ENCODE results near the gene STK17A. TPM values are rescaled to one million over a fixed set of nuclear protein-coding genes. Genes with fewer than 3 reads are reported as not detected.

STK17A gene
- total RNA-seq, 3 donors from 2014 or later (not counting 1 experiment from before 2014, with no cell fraction given), result 92.9 to 135 (median 111) TPM

DNA sequence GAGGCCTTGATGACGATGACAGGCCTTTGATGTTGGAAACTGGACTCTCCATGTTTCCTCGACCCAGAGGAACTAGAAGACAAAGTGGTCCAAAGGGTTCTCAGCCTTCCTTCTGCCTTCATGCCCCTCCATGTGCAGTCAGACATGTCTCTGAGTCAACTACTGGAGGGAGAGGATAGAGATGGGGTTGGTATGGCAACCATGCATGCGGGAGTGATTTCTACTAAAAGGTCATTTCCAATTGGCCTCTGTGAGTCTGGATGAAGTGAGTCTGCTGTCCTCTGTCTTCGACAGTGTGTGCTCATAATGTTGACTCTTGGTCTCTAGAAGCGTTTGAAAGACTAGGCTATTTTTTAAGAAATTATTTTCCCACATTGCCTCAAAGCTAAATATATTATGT is 29.2 kb downstream of the STK17A start:
- Mint-ChIP-seq H3K9me3 (no peaks in the 10 kb centered on the region), H3K27ac (no peak overlapping the region), H3K4me3 (no peak overlapping the region), H3K4me1 (peaks cover 63 to 64% of the 10 kb centered on the region in 2 donors), H3K27me3 (ENCODE audit: low read depth in 2 of 2) (no peaks in the 10 kb centered on the region), H3K36me3 (peaks cover 18% of the 10 kb centered on the region)
- intact Hi-C loops (cut with micrococcal nuclease), result no loop called here
- Histone ChIP-seq H3K4me1 (ENCODE audit: control insufficient read depth, insufficient read depth, low read length) (peaks cover 38% of the 10 kb centered on the region), H3K4me3 (ENCODE audit: low read length) (no peak overlapping the region), H3K27ac (ENCODE audit: low read length) (no peak overlapping the region), H3K36me3 (ENCODE audit: control insufficient read depth, insufficient read depth, low read length) (peaks cover 74% of the 10 kb centered on the region), H3K9me3 (ENCODE audit: control insufficient read depth, insufficient read depth, low read length) (no peaks in the 10 kb centered on the region), H3K27me3 (ENCODE audit: control insufficient read depth, insufficient read depth, low read length) (no peaks in the 10 kb centered on the region)
- 91% methylated on average over 4 of the region's 5 CpGs for WGBS (ENCODE audit: insufficient coverage)
- TF ChIP-seq, protein P1, sequence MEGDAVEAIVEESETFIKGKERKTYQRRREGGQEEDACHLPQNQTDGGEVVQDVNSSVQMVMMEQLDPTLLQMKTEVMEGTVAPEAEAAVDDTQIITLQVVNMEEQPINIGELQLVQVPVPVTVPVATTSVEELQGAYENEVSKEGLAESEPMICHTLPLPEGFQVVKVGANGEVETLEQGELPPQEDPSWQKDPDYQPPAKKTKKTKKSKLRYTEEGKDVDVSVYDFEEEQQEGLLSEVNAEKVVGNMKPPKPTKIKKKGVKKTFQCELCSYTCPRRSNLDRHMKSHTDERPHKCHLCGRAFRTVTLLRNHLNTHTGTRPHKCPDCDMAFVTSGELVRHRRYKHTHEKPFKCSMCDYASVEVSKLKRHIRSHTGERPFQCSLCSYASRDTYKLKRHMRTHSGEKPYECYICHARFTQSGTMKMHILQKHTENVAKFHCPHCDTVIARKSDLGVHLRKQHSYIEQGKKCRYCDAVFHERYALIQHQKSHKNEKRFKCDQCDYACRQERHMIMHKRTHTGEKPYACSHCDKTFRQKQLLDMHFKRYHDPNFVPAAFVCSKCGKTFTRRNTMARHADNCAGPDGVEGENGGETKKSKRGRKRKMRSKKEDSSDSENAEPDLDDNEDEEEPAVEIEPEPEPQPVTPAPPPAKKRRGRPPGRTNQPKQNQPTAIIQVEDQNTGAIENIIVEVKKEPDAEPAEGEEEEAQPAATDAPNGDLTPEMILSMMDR (IDR thresholded peaks at IDR 0.05), result no peak
- no peak for DNase-seq
- ATAC-seq, result no peak

- peaks cover 75% of the 10 kb centered on the region for H3K36me3 ChIP-seq (ENCODE audit: control insufficient read depth, insufficient read depth, low read length)
- ATAC-seq (peak in 2 of 3 donors; percentile 15 to 65), DNase-seq (peak in 1 of 2 donors; percentile 11)
- H3K9me3 ChIP-seq (ENCODE audit: control insufficient read depth, insufficient read depth, low read length), result no peaks in the 10 kb centered on the region
- H3K27ac Mint-ChIP-seq, result no peak overlapping the region
- H3K4me3 Mint-ChIP-seq, result peak overlapping the region; percentile 49
- peaks cover 33% of the 10 kb centered on the region for H3K4me1 ChIP-seq (ENCODE audit: control insufficient read depth, insufficient read depth, low read length)
- TF ChIP-seq, protein P1 (IDR thresholded peaks at IDR 0.05), result no peak
- peaks cover 18% of the 10 kb centered on the region for H3K36me3 Mint-ChIP-seq
- peaks cover 63 to 64% of the 10 kb centered on the region in 2 donors for H3K4me1 Mint-ChIP-seq
- no peak overlapping the region for H3K4me3 ChIP-seq (ENCODE audit: low read length)
- H3K27ac ChIP-seq (ENCODE audit: low read length), result peak overlapping the region; percentile 35
- no peaks in the 10 kb centered on the region for H3K27me3 Mint-ChIP-seq (ENCODE audit: low read depth in 2 of 2)
- no peaks in the 10 kb centered on the region for H3K9me3 Mint-ChIP-seq
- WGBS (ENCODE audit: insufficient coverage), result 60% methylated on average over 2 of the region's 3 CpGs
- intact Hi-C loops (cut with micrococcal nuclease), result no loop called here
- no peaks in the 10 kb centered on the region for H3K27me3 ChIP-seq (ENCODE audit: control insufficient read depth, insufficient read depth, low read length)
These were observed 30.0 kb downstream of the STK17A start for GRCh38 chr7:43612599-43613589.

- 51% methylated on average over 7 of the region's 7 CpGs for WGBS (ENCODE audit: insufficient coverage)
- Mint-ChIP-seq H3K9me3 (no peaks in the 10 kb centered on the region), H3K4me1 (peaks cover 44 to 47% of the 10 kb centered on the region in 2 donors), H3K4me3 (peak overlapping the region; percentile 43), H3K27me3 (ENCODE audit: low read depth in 2 of 2) (no peaks in the 10 kb centered on the region), H3K27ac (no peak overlapping the region), H3K36me3 (peaks cover 7% of the 10 kb centered on the region)
- intact Hi-C loops (cut with micrococcal nuclease), result no loop called here
- H3K4me1 ChIP-seq (ENCODE audit: control insufficient read depth, insufficient read depth, low read length), result peaks cover 39% of the 10 kb centered on the region
- ATAC-seq (peak in 1 of 3 donors; percentile 17), DNase-seq (no peak)
- no peaks in the 10 kb centered on the region for H3K27me3 ChIP-seq (ENCODE audit: control insufficient read depth, insufficient read depth, low read length)
- peaks cover 78% of the 10 kb centered on the region for H3K36me3 ChIP-seq (ENCODE audit: control insufficient read depth, insufficient read depth, low read length)
- TF ChIP-seq, protein P1 (IDR thresholded peaks at IDR 0.05), result no peak
- no peak overlapping the region for H3K27ac ChIP-seq (ENCODE audit: low read length)
- no peak overlapping the region for H3K4me3 ChIP-seq (ENCODE audit: low read length)
- H3K9me3 ChIP-seq (ENCODE audit: control insufficient read depth, insufficient read depth, low read length), result no peaks in the 10 kb centered on the region
These were observed 32.7 kb downstream of the STK17A start for GRCh38 chr7:43615558-43616145.
